Ascending aorta (tissue), 2 donors: ENCODE measurements around the gene SLC25A25. TPM values are rescaled to one million over a fixed set of nuclear protein-coding genes. Genes with fewer than 3 reads are reported as not detected.
"Not testable (repeated sequence)": the region's sequence is repeated elsewhere in the genome, so short reads cannot be mapped to it uniquely, and the experiment has no call there.

Source experiments
- DNase-seq, 2 donors: peaks; one replicate each; pipeline ENCODE4 v3.0.0-alpha.2; 2019; ENCODE audit warnings: low spot score in 2 of 2
- H3K27ac ChIP-seq, 2 donors: fragments of 200-600 bp; sonication (generic); one replicate each; pipeline ENCODE4 v1.5.1; 2016 to 2017; ENCODE audit warnings: mild to moderate bottlenecking in 1 of 2
- H3K27me3 ChIP-seq: fragments of 200-600 bp; sonication (generic); one replicate; pipeline ENCODE4 v1.5.1; 2017
- H3K36me3 ChIP-seq, 2 donors: fragments of 200-600 bp; sonication (generic); one replicate each; pipeline ENCODE4 v1.5.1; 2016
- H3K4me1 ChIP-seq, 2 donors: fragments of 200-600 bp; sonication (generic); one replicate each; pipeline ENCODE4 v1.5.1; 2016 to 2017; ENCODE audit warnings: mild to moderate bottlenecking in 1 of 2
- H3K4me3 ChIP-seq, 2 donors: fragments of 200-600 bp; sonication (generic); one replicate each; pipeline ENCODE4 v1.5.1; 2016 to 2017; ENCODE audit warnings: mild to moderate bottlenecking in 1 of 2
- H3K9me3 ChIP-seq, 2 donors: fragments of 200-600 bp; sonication (generic); one replicate each; pipeline ENCODE4 v1.5.1; 2016
- intact Hi-C: fragments of 100-400 bp; cut with DNase I; formaldehyde crosslinking; loops from one replicate; pipeline ENCODE4 v1.15.1; 2023
- total RNA-seq: library from RNA; depleted of rRNA; stranded (reverse); fragments of >200 nt; gene quantifications from one replicate; pipeline ENCODE4 v1.1.0, GENCODE V29; 2016
- TF ChIP-seq, protein P1 (sequence below), 3 experiments: fragments of 200-600 bp in 2 of 3; fragments of 450-650 bp in 1 of 3; sonication (generic) in 2 of 3; IDR thresholded peaks; one replicate each; pipeline ENCODE4 v1.5.1; 2016 to 2019; ENCODE audit warnings: antibody characterized with exemption in 3 of 3, mild to moderate bottlenecking in 1 of 3, moderate library complexity in 1 of 3

The SLC25A25 gene
- total RNA-seq, 1 donor from 2014 or later: 27.4 TPM

DNA sequence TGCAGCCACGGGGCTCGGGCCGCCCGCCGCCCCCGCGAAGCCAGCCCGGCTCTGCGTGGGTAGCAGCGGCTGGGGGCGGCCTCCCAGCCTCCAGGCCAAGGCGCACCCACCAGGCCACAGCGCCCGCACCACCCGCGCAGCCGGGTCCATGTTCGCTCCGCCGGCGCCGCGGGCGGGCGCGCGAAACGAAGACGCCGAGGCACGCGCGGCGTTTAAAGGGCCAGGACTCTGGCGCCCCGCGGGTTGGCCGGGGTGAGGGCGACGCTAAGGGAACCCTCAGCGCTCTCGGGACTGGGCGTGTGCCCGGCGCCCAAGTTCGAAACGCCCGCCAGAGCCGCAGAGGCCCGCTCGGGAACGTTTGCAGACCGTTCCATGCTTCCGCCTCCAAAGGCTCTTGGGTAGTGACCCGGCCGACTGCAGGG, 59.5 kb downstream of the SLC25A25 start, which contains the start of gene PTGES2:
Gene PTGES2, minus strand, starts transcription at position 162 of the 422 bp plus-strand sequence. Its CDS starts 12 bp downstream, at position 150.
- TF ChIP-seq, protein P1, sequence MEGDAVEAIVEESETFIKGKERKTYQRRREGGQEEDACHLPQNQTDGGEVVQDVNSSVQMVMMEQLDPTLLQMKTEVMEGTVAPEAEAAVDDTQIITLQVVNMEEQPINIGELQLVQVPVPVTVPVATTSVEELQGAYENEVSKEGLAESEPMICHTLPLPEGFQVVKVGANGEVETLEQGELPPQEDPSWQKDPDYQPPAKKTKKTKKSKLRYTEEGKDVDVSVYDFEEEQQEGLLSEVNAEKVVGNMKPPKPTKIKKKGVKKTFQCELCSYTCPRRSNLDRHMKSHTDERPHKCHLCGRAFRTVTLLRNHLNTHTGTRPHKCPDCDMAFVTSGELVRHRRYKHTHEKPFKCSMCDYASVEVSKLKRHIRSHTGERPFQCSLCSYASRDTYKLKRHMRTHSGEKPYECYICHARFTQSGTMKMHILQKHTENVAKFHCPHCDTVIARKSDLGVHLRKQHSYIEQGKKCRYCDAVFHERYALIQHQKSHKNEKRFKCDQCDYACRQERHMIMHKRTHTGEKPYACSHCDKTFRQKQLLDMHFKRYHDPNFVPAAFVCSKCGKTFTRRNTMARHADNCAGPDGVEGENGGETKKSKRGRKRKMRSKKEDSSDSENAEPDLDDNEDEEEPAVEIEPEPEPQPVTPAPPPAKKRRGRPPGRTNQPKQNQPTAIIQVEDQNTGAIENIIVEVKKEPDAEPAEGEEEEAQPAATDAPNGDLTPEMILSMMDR (IDR thresholded peaks at IDR 0.05): no peak
- Histone ChIP-seq H3K27ac (peak within 1 kb of the TSS; percentile 95), H3K27me3 (no peaks in the 10 kb centered on the region), H3K4me1 (peaks cover 4 to 19% of the 10 kb centered on the region in 2 donors), H3K36me3 (peaks cover 10 to 15% of the 10 kb centered on the region in 2 donors), H3K4me3 (peak within 1 kb of the TSS; percentile 95 to 100), H3K9me3 (no peaks in the 10 kb centered on the region)
- intact Hi-C loops: loop anchor here (5.0 kb wide), 2 partner anchors 150 to 195 kb away; partner anchors contain the start of genes COQ4 and TRUB2
- peak in 1 of 2 donors; percentile 90 for DNase-seq

DNA sequence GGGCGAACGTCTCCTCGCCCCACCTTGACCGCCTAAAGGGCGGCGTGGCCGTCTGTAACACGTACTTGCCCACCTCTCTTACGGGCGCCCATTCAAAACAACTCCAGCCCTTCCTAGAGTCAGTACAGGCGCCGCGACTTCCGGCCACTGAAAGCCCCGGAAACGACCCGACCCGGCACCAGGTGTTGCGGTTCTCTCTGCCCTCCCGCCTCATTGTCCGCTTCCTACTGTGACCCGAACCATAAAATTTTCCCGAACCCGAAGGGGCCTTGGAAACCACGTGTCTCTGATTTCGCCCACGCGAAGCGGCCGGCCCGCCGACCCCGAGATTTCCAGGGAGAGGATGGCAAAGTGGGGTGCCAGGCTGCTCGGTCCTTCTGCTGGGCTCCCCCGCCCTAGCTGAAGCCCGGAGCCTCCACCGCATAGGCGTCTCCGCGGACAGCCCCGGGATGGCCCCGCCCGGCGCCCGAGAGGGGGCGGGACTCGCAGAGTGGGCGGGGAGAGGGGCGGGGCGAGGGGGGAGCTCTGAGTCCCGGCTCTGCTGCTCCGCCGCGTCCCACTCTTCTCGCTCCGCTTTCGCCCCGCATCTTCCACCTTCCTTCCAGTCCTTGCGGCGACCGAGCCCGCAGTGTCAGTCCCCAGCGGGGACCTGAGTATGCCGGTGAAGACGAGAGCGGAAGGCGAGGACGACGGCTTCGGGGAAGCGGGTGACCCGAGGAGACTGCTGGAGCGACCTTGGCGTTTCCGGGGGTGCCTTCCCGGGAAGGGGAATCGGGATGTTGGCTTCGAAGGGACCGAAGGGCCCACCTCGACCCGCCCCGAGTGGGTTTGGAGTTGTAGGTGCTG, 60.2 kb downstream of the SLC25A25 start:
- TF ChIP-seq, protein P1 (IDR thresholded peaks at IDR 0.05): no peak
- H3K27me3 ChIP-seq: no peaks in the 10 kb centered on the region
- peaks cover 4 to 19% of the 10 kb centered on the region in 2 donors for H3K4me1 ChIP-seq
- peak; percentile 27 to 87 for DNase-seq
- H3K36me3 ChIP-seq: peaks cover 5 to 11% of the 10 kb centered on the region in 2 donors
- peak overlapping the region; percentile 95 for H3K27ac ChIP-seq
- H3K4me3 ChIP-seq: peak overlapping the region; percentile 95 to 100
- intact Hi-C loops: loop anchor here (1.0 to 5.0 kb wide), 3 partner anchors 32 to 194 kb away; partner anchors contain the start of genes BBLN, COQ4 and TRUB2
- H3K9me3 ChIP-seq: no peaks in the 10 kb centered on the region

DNA sequence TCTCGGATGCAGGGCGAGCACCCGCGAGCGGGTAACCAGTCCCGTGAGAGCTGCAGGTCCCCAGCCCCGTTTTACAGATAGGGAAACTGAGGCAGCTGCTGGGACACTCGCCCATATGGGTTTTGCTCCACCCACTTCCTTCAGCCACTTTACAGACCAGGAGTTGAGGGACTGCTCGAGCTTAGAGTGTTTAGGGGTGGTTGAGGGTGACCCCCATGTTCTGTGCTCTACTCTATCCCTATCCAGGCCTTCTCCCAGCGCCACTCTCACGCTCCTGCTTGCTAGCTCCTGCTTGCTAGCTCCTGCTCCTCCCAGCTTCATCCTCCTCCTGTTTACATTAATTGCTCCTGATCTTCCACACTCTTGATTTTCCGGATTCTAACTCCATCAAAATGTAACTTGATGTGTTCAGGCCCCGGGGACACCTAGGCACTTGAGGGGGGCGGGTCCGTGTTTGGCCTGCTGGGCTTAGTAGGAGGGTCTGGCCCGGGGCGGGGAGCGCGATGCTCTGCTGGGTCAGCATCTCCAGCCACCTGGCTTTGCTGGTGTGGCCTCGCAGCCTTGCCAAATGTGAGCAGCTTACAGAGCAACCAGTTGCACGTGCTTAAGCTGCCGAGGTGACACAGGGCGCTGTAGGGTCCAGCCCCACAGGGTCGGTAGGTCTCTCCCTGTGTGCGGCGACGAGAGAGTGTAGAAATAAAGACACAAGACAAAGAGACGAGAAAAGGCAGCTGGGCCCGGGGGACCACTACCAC, 61.0 kb downstream of the SLC25A25 start:
- Histone ChIP-seq H3K36me3 (peaks cover 0 to 3% of the 10 kb centered on the region in 2 donors), H3K9me3 (no peaks in the 10 kb centered on the region), H3K4me3 (peak overlapping the region; percentile 95 to 100), H3K27me3 (no peaks in the 10 kb centered on the region), H3K4me1 (peaks cover 4 to 19% of the 10 kb centered on the region in 2 donors), H3K27ac (peak overlapping the region; percentile 95)
- no peak for DNase-seq
- intact Hi-C loops: loop anchor here (1.0 to 5.0 kb wide), 3 partner anchors 31 to 193 kb away; partner anchors contain the start of genes BBLN, COQ4 and TRUB2
- TF ChIP-seq, protein P1 (IDR thresholded peaks at IDR 0.05): no peak

DNA sequence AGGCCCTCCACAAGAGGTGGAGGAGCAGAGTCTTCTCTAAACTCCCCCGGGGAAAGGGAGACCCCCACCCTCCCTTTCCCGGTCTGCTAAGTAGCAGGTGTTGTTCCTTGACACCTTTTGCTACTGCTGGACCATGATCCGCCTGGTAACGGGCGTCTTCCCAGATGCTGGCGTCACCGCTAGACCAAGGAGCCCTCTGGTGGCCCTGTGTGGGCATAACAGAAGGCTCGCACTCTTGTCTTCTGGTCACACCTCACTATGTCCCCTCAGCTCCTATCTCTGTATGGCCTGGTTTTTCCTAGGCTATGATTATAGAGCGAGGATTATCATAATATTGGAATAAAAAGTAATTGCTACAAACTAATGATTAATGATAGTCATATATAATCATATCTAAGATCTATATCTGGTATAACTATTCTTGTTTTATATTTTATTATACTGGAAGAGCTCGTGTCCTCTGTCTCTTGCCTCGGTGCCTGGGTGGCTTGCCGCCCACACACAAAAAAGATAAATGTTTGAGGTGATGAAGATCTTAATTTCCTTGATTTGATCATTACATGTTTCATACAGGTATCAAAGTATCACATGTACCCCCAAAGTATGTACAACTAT, 62.1 kb downstream of the SLC25A25 start:
- not testable (repeated sequence) for DNase-seq, H3K27ac ChIP-seq, H3K9me3 ChIP-seq, H3K27me3 ChIP-seq, H3K36me3 ChIP-seq, H3K4me3 ChIP-seq
- peaks cover 4 to 19% of the 10 kb centered on the region in 2 donors for H3K4me1 ChIP-seq
- TF ChIP-seq, protein P1 (IDR thresholded peaks at IDR 0.05): peak in 2 of 3 experiments; percentile 47 to 50
- intact Hi-C loops: loop anchor here (5.0 kb wide), 2 partner anchors 153 to 192 kb away; partner anchors contain the start of genes COQ4 and TRUB2

DNA sequence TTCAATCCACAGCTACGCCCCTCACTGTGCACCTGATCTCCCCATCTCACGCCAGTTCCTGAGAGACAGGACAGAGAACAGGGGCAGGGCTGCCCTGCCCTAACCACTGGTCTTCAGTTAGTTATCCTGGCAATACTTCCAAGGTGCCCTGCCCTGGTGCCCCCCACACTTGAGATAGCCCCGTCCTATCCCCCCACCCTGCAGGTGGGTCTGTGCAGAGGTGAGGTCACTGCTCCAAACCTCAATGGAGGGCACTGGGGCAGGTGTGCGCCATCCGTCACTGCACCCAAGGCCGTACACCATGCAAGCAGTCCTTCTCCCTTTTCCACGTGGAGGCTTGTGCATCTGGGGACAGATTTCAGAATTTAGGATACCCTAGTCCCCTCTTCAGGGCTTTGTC, 62.6 kb downstream of the SLC25A25 start:
- H3K36me3 ChIP-seq, H3K27ac ChIP-seq, H3K27me3 ChIP-seq, intact Hi-C loops, H3K9me3 ChIP-seq, DNase-seq, H3K4me3 ChIP-seq: not testable (repeated sequence)
- H3K4me1 ChIP-seq: peaks cover 4 to 14% of the 10 kb centered on the region in 2 donors

DNA sequence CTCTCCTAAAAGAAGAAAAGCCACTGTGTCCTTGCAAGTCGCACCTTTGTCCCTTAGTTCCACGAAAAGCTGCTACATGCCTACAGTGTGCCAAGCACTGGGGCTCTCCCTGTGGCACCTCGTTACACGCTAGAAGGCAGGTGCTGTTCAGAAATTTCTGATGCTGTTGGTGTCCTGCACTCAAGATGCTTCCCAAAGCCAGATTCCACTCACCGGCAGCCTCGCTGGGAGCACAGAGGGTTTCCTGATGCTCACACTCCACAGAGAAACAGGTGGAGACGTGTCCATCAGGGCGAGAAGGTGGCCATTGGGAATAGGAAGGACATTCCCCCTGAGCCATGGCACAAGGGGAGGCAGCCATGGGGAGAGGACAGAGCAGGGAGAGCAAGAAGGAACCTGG, 63.3 kb downstream of the SLC25A25 start:
- H3K27ac ChIP-seq, H3K4me1 ChIP-seq, DNase-seq, intact Hi-C loops, H3K27me3 ChIP-seq, H3K36me3 ChIP-seq, H3K9me3 ChIP-seq, H3K4me3 ChIP-seq: not testable (repeated sequence)

DNA sequence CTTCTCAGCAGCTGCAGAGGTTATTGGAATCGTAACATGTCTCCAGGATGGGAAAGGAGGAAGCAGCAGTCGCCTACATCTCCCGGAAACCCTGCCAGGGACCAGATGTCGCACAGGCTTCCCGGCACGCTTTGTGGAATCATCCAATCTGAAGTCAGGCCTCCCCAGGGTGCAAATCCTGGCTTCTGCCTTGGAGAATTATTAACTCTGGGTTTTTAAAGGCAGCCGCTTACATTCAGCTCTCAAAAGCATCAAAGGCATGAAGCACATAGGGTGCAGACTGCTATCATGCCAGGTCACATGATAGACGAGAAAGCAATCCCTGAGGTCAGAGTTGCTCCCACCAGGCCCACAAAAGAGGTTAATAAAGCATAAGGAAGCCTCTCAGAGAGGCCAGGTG, 64.1 kb downstream of the SLC25A25 start:
- H3K4me1 ChIP-seq, H3K9me3 ChIP-seq, H3K27ac ChIP-seq, H3K4me3 ChIP-seq, H3K27me3 ChIP-seq, intact Hi-C loops, H3K36me3 ChIP-seq, DNase-seq: not testable (repeated sequence)

DNA sequence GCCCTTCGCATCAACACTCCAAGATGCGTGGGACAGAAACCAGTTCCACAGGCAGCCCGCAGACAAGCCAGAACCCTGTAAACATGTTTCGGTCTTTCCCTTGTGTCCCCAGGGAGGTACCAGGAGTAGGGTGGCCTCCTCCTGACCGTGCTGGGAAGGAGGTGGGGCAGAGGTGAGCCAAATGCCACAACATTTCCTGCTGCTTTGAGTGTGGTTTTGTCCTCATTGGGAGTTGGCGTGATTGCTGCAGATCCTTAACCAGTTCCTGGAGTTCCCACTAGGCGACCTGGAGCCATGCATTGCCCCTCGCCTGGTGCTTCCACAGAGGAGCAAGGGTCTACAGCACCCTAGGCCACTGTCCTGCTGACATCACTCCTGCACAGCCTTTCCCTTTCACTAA, 67.5 kb downstream of the SLC25A25 start:
- intact Hi-C loops, DNase-seq, H3K4me3 ChIP-seq, H3K27me3 ChIP-seq, H3K27ac ChIP-seq, H3K36me3 ChIP-seq, H3K9me3 ChIP-seq, H3K4me1 ChIP-seq: not testable (repeated sequence)
